HepG2 (cell line): ENCODE results near the gene TADA1. TPM values are rescaled to one million over a fixed set of nuclear protein-coding genes. Genes with fewer than 3 reads are reported as not detected.

Experiments
- ATAC-seq: fragments of 200-7000 bp; cut with Tn5 transposase; 3 replicates; pipeline ENCODE4 v1.9.1; 2020; ENCODE audit warnings: mild to moderate bottlenecking, moderate library complexity
- BruUV-seq: library from RNA; stranded (reverse); fragments of 400-500 nt; replicated peaks from 2 replicates; lab custom pipeline; 2021; lab: Mats Ljungman, UMichigan
- CTCF ChIA-PET: fragments of 300-600 bp; formaldehyde crosslinking; extraction: SDS; loops from one replicate; lab custom pipeline; 2021; ENCODE audit warnings: low total read pairs, inconsistent platforms, low intra/inter-chr PET ratio; lab: Yijun Ruan, JAX
- POLR2A ChIA-PET: fragments of 350-600 bp; sonication (Branson Sonifier 250); formaldehyde crosslinking; loops from one replicate; lab custom pipeline; 2020; ENCODE audit warnings: antibody characterized with exemption, inconsistent platforms; lab: Yijun Ruan, JAX
- DNase-seq: peaks from one replicate; pipeline ENCODE4 v3.0.0-alpha.2; 2015; ENCODE audit warnings: low spot score
- FAIRE-seq: peaks from 3 replicates; lab custom pipeline; 2011; peaks lifted over from hg19 to GRCh38; lab: Jason Lieb, UNC
- H2AFZ ChIP-seq: one replicate; pipeline ENCODE4 v1.6.1; 2011; ENCODE audit warnings: low read length, inconsistent platforms
- H3K27ac ChIP-seq: fragments of 300-600 bp; 3 replicates; pipeline ENCODE4 v1.8.0; 2011; ENCODE audit warnings: mixed run types, mild to moderate bottlenecking, mixed read lengths, low read length, inconsistent platforms; ENCODE audit not compliant: insufficient read depth; ENCODE audit errors: extremely low read length
- H3K27me3 ChIP-seq, 2 experiments: fragments of 200-600 bp in 1 of 2; 2 replicates in 1 of 2; 3 replicates in 1 of 2; pipeline versions ENCODE4 v1.6.0 to v1.8.0; 2011; ENCODE audit warnings: low read length in 2 of 2, mild to moderate bottlenecking in 2 of 2, moderate library complexity in 2 of 2, inconsistent platforms in 1 of 2; ENCODE audit not compliant: insufficient read depth in 2 of 2, control insufficient read depth in 1 of 2
- H3K36me3 ChIP-seq, 2 experiments: fragments of 200-600 bp in 1 of 2; replicated peaks in 1 of 2; 2 replicates in 1 of 2; 3 replicates in 1 of 2; pipeline versions ENCODE4 v1.5.1 to v1.8.0; 2011; ENCODE audit warnings: low read length in 2 of 2, inconsistent platforms in 1 of 2; ENCODE audit not compliant: insufficient read depth in 2 of 2, control insufficient read depth in 1 of 2
- H3K4me1 ChIP-seq: 2 replicates; pipeline ENCODE4 v1.5.1; 2012; ENCODE audit warnings: low read length, inconsistent platforms; ENCODE audit not compliant: insufficient read depth
- H3K4me2 ChIP-seq: 2 replicates; pipeline ENCODE4 v1.6.0; 2011; ENCODE audit warnings: low read depth, low read length, inconsistent platforms
- H3K4me3 ChIP-seq, 3 experiments: fragments of 200-600 bp in 1 of 3; sonication (generic), shearing (Covaris generic) in 1 of 3; replicated peaks in 1 of 3; 2 replicates each; pipeline ENCODE4 v1.5.1; 2011 to 2016; ENCODE audit warnings: low read length in 3 of 3, inconsistent platforms in 2 of 3, low read depth in 2 of 3, mild to moderate bottlenecking in 2 of 3, control low read depth in 1 of 3, mixed read lengths in 1 of 3; ENCODE audit not compliant: insufficient read depth in 1 of 3
- H3K79me2 ChIP-seq: one replicate; pipeline ENCODE4 v1.6.1; 2011; ENCODE audit warnings: low read length, inconsistent platforms; ENCODE audit not compliant: insufficient read depth
- H3K9ac ChIP-seq: 2 replicates; pipeline ENCODE4 v1.6.0; 2011; ENCODE audit warnings: mild to moderate bottlenecking, low read depth, low read length, inconsistent platforms; ENCODE audit not compliant: insufficient read depth
- H3K9me3 ChIP-seq: 2 replicates; pipeline ENCODE4 v1.5.1; 2012; ENCODE audit warnings: mild to moderate bottlenecking, low read length
- H4K20me1 ChIP-seq: 2 replicates; pipeline ENCODE4 v1.6.0; 2011; ENCODE audit warnings: inconsistent platforms, mild to moderate bottlenecking, low read length, moderate library complexity; ENCODE audit not compliant: insufficient read depth
- HNF4A ChIP-seq: sonication (generic); formaldehyde crosslinking; IDR thresholded peaks from 2 replicates; pipeline ENCODE4 v1.4.0; 2020; ENCODE audit warnings: missing genetic modification reagents
- MAFF ChIP-seq: IDR thresholded peaks from 2 replicates; pipeline ENCODE4 v1.6.1; 2011; ENCODE audit warnings: low read depth, low read length, improper control_type of control experiment
- MAZ ChIP-seq, 2 experiments: sonication (generic) in 1 of 2; formaldehyde crosslinking in 1 of 2; IDR thresholded peaks; 2 replicates each; pipeline versions ENCODE4 v1.5.0 to v1.6.1; 2012 to 2020; ENCODE audit warnings: low read depth in 2 of 2, mild to moderate bottlenecking in 2 of 2, borderline replicate concordance in 1 of 2, improper control_type of control experiment in 1 of 2, low read length in 1 of 2, missing genetic modification reagents in 1 of 2, moderate library complexity in 1 of 2
- NCOA1 ChIP-seq: sonication (generic); formaldehyde crosslinking; IDR thresholded peaks from 2 replicates; pipeline ENCODE4 v1.9.0; 2021; ENCODE audit warnings: missing genetic modification reagents
- NFKBIZ ChIP-seq: IDR thresholded peaks from 2 replicates; pipeline ENCODE4 v1.6.1; 2018; ENCODE audit warnings: missing genetic modification reagents, missing compliant biosample characterization
- TFE3 ChIP-seq: IDR thresholded peaks from 2 replicates; pipeline ENCODE4 v1.6.1; 2016
- TMF1 ChIP-seq: sonication (generic); formaldehyde crosslinking; IDR thresholded peaks from 2 replicates; pipeline ENCODE4 v1.8.1; 2022; ENCODE audit warnings: low read depth, missing genetic modification reagents
- ZBTB37 ChIP-seq: sonication (generic); formaldehyde crosslinking; IDR thresholded peaks from 2 replicates; pipeline ENCODE4 v1.4.0; 2020; ENCODE audit warnings: mild to moderate bottlenecking, missing genetic modification reagents
- ZNF124 ChIP-seq: sonication (generic); formaldehyde crosslinking; IDR thresholded peaks from 2 replicates; pipeline ENCODE4 v1.4.0; 2020; ENCODE audit warnings: missing genetic modification reagents
- ZNF205 ChIP-seq: IDR thresholded peaks from 2 replicates; pipeline ENCODE4 v1.6.1; 2018; ENCODE audit warnings: missing biosample characterization, missing genetic modification reagents
- ZNF230 ChIP-seq: sonication (generic); formaldehyde crosslinking; IDR thresholded peaks from 2 replicates; pipeline ENCODE4 v1.4.0; 2020; ENCODE audit warnings: mild to moderate bottlenecking, missing genetic modification reagents
- ZNF362 ChIP-seq: sonication (generic); formaldehyde crosslinking; IDR thresholded peaks from 2 replicates; pipeline ENCODE4 v1.4.0; 2020; ENCODE audit warnings: missing genetic modification reagents, mild to moderate bottlenecking, borderline replicate concordance
- ZNF501 ChIP-seq: sonication (generic); formaldehyde crosslinking; IDR thresholded peaks from 2 replicates; pipeline ENCODE4 v1.5.1; 2020; ENCODE audit warnings: mild to moderate bottlenecking, moderate library complexity, missing genetic modification reagents
- ZNF672 ChIP-seq: sonication (generic); formaldehyde crosslinking; IDR thresholded peaks from 2 replicates; pipeline ENCODE4 v1.8.1; 2022; ENCODE audit warnings: missing genetic modification reagents
- ZSCAN25 ChIP-seq: sonication (generic); formaldehyde crosslinking; IDR thresholded peaks from 2 replicates; pipeline ENCODE4 v1.8.0; 2022; ENCODE audit warnings: mild to moderate bottlenecking, missing genetic modification reagents
- WGBS: methylation state at CpG from one replicate; pipeline ENCODE4 v1.1.6; 2017; ENCODE audit warnings: low lambda C conversion rate; 5-methylcytosine and 5-hydroxymethylcytosine counted together
- in situ Hi-C: cut with HindIII; loops from 2 replicates; pipeline ENCODE4 v1.10.0; 2017; ENCODE audit warnings: low pct_unique_long_range_greater_than_20kb; ENCODE audit not compliant: extremely low pct_ligation_motif_present
- intact Hi-C: fragments of 100-400 bp; cut with micrococcal nuclease; formaldehyde crosslinking; loops from one replicate; pipeline ENCODE4 v1.10.0; 2022; ENCODE audit not compliant: unreplicated experiment
- polyA plus RNA-seq, 8 experiments: library from polyadenylated mRNA; depleted of rRNA in 3 of 8; stranded (reverse) in 7 of 8; unstranded in 1 of 8; fragments of >200 nt; fragmentation: Illumina TruSeq in 4 of 8; extraction: Trizol in 4 of 8; gene quantifications; 2 replicates each; pipeline versions ENCODE4 v1.2.1 to v1.2.3, GENCODE V29; 2011 to 2016; ENCODE audit warnings: low read depth in 4 of 8, missing spikeins in 1 of 8, mixed read lengths in 1 of 8; ENCODE audit not compliant: insufficient read depth in 1 of 8
- total RNA-seq, 5 experiments: library from RNA; depleted of rRNA; stranded (reverse); fragments of >200 nt; fragmentation: Illumina TruSeq; extraction: Trizol; gene quantifications; 2 replicates each; pipeline ENCODE4 v1.2.3, GENCODE V29; 2016; ENCODE audit warnings: low read depth in 1 of 5

Gene TADA1
- total and polyA plus RNA-seq, 2 of the 13 experiments (the other 11 are each of a cell fraction or from before 2014, with no cell fraction given): 28.3 to 29.1 TPM

GRCh38 chr1:166865926-166866325, 10.1 kb downstream of the TADA1 start (continued):
- TF ChIP-seq ZNF205 (CRISPR knock-in tag) (no peak), NFKBIZ (no peak), ZNF230 (CRISPR knock-in tag) (no peak), TMF1 (CRISPR knock-in tag) (no peak), TFE3 (CRISPR knock-in tag) (no peak), ZNF672 (CRISPR knock-in tag) (no peak), ZSCAN25 (CRISPR knock-in tag) (no peak)

GRCh38 chr1:166859597-166859996, 16.5 kb downstream of the TADA1 start:
- BruUV-seq: no TSS peak
- H3K27me3 ChIP-seq: no peaks in the 10 kb centered on the region
- 98% methylated on average over 5 of the region's 5 CpGs for WGBS
- H3K79me2 ChIP-seq: peaks cover 3% of the 10 kb centered on the region
- TF ChIP-seq NCOA1 (no peak), HNF4A (CRISPR knock-in tag) (no peak), ZNF362 (CRISPR knock-in tag) (no peak), ZBTB37 (no peak), MAFF (no peak), MAZ (IDR thresholded peaks at IDR 0.05; ENCODE audit: borderline replicate concordance, low read depth, low read length) (no peak), MAZ (CRISPR knock-in tag; IDR thresholded peaks at IDR 0.05; ENCODE audit: low read depth) (no peak), ZNF501 (no peak), ZNF124 (CRISPR knock-in tag) (no peak)
- H3K4me2 ChIP-seq: no peak overlapping the region
- no peak overlapping the region for H3K27ac ChIP-seq
- no peak overlapping the region for H3K9ac ChIP-seq
- CTCF ChIA-PET: no interaction called here
- ATAC-seq (no peak; the same call in 2 of the 3 replicates), DNase-seq (no peak), FAIRE-seq (no peak)
- no peaks in the 10 kb centered on the region for H4K20me1 ChIP-seq
- in situ Hi-C loops: no loop called here
- H3K9me3 ChIP-seq: no peaks in the 10 kb centered on the region
- H3K4me3 ChIP-seq: no peak overlapping the region
- no peaks in the 10 kb centered on the region for H3K4me1 ChIP-seq
- POLR2A ChIA-PET: no interaction called here
- intact Hi-C loops: no loop called here
- H2AFZ ChIP-seq: no peak overlapping the region
- H3K36me3 ChIP-seq: peaks cover 7 to 84% of the 10 kb centered on the region in 2 experiments
